IMR-90 (cell line): Measurements from ENCODE around the gene MYOM1. TPM values are rescaled to one million over a fixed set of nuclear protein-coding genes. Genes with fewer than 3 reads are reported as not detected.

Source experiments
- ATAC-seq: fragments of 200-7000 bp; cut with Tn5 transposase; 2 replicates; pipeline ENCODE4 v1.9.1; 2020; ENCODE audit warnings: low read depth, mild to moderate bottlenecking, moderate library complexity
- BruUV-seq: library from RNA; stranded (reverse); fragments of 400-500 nt; replicated peaks from 2 replicates; lab custom pipeline; 2021; lab: Mats Ljungman, UMichigan
- CTCF ChIA-PET: fragments of 300-600 bp; formaldehyde crosslinking; extraction: SDS; loops from one replicate; lab custom pipeline; 2021; ENCODE audit warnings: antibody characterized with exemption; lab: Yijun Ruan, JAX
- POLR2A ChIA-PET: fragments of 300-600 bp; sonication (Branson Sonifier 250); formaldehyde crosslinking; loops from one replicate; lab custom pipeline; 2022; ENCODE audit warnings: antibody characterized with exemption; ENCODE audit not compliant: unreplicated experiment; lab: Charles Lee
- DNase-seq: peaks from one replicate; pipeline ENCODE4 v3.0.0; 2013
- H2AFZ ChIP-seq: replicated peaks from 2 replicates; pipeline ENCODE3; 2013; ENCODE audit warnings: low read length, mild to moderate bottlenecking; ENCODE audit not compliant: poor library complexity
- H2AK5ac ChIP-seq: 2 replicates; pipeline ENCODE4 v1.6.1; 2013; ENCODE audit warnings: low read depth, low read length, inconsistent platforms
- H2AK9ac ChIP-seq: replicated peaks from 2 replicates; pipeline ENCODE3; 2013; ENCODE audit warnings: mild to moderate bottlenecking, low read depth, low read length, moderate library complexity; ENCODE audit not compliant: poor library complexity
- H2BK120ac ChIP-seq: 2 replicates; pipeline ENCODE4 v1.6.1; 2013; ENCODE audit warnings: low read depth, low read length, inconsistent platforms
- H2BK15ac ChIP-seq: 3 replicates; pipeline ENCODE4 v1.6.1; 2013; ENCODE audit warnings: low read depth, low read length, inconsistent platforms
- H2BK20ac ChIP-seq: 2 replicates; pipeline ENCODE4 v1.6.1; 2013; ENCODE audit warnings: low read depth, mild to moderate bottlenecking, inconsistent platforms, low read length, moderate library complexity
- H2BK5ac ChIP-seq: 2 replicates; pipeline ENCODE4 v1.6.1; 2013; ENCODE audit warnings: mild to moderate bottlenecking, low read depth, low read length, inconsistent platforms; ENCODE audit not compliant: poor library complexity, severe bottlenecking
- H3K14ac ChIP-seq: replicated peaks from 2 replicates; pipeline ENCODE4 v1.6.1; 2013; ENCODE audit warnings: low read depth, low read length, inconsistent platforms
- H3K18ac ChIP-seq: 2 replicates; pipeline ENCODE4 v1.6.1; 2013; ENCODE audit warnings: low read depth, low read length, control low read depth
- H3K23ac ChIP-seq: 2 replicates; pipeline ENCODE4 v1.6.1; 2013; ENCODE audit warnings: low read depth, low read length, inconsistent platforms
- H3K27ac ChIP-seq: 2 replicates; pipeline ENCODE4 v1.5.1; 2013; ENCODE audit warnings: mild to moderate bottlenecking, control low read depth, low read length; ENCODE audit not compliant: insufficient read depth
- H3K27me3 ChIP-seq: 2 replicates; pipeline ENCODE4 v1.6.1; 2013; ENCODE audit warnings: low read length; ENCODE audit not compliant: control insufficient read depth, insufficient read depth
- H3K36me3 ChIP-seq: 2 replicates; pipeline ENCODE4 v1.6.1; 2013; ENCODE audit warnings: low read length, mixed read lengths; ENCODE audit not compliant: control insufficient read depth, insufficient read depth
- H3K4ac ChIP-seq: 2 replicates; pipeline ENCODE4 v1.6.1; 2013; ENCODE audit warnings: low read depth, low read length, inconsistent platforms
- H3K4me1 ChIP-seq: 2 replicates; pipeline ENCODE4 v1.6.1; 2013; ENCODE audit warnings: low read length, mixed read lengths; ENCODE audit not compliant: control insufficient read depth, insufficient read depth
- H3K4me2 ChIP-seq: 2 replicates; pipeline ENCODE4 v1.6.1; 2013; ENCODE audit warnings: low read depth, mild to moderate bottlenecking, control low read depth, low read length, moderate library complexity
- H3K4me3 ChIP-seq: 2 replicates; pipeline ENCODE4 v1.5.1; 2013; ENCODE audit warnings: low read depth, mild to moderate bottlenecking, control low read depth, low read length, moderate library complexity; ENCODE audit not compliant: insufficient read depth
- H3K56ac ChIP-seq: 2 replicates; pipeline ENCODE4 v1.6.1; 2013; ENCODE audit warnings: low read length, inconsistent platforms; ENCODE audit not compliant: insufficient read depth; ENCODE audit errors: extremely low read depth
- H3K79me1 ChIP-seq, 2 experiments: 2 replicates each; pipeline ENCODE4 v1.6.1; 2013; ENCODE audit warnings: low read length in 2 of 2, inconsistent platforms in 1 of 2, low read depth in 1 of 2
- H3K9ac ChIP-seq: 2 replicates; pipeline ENCODE4 v1.6.1; 2013; ENCODE audit warnings: low read depth, low read length, control low read depth
- H3K9me1 ChIP-seq: 2 replicates; pipeline ENCODE4 v1.6.1; 2013; ENCODE audit warnings: low read length, inconsistent platforms; ENCODE audit not compliant: insufficient read depth
- H3K9me3 ChIP-seq: 2 replicates; pipeline ENCODE4 v1.6.1; 2013; ENCODE audit warnings: low read length; ENCODE audit not compliant: control insufficient read depth, insufficient read depth
- H4K20me1 ChIP-seq: 2 replicates; pipeline ENCODE4 v1.6.1; 2013; ENCODE audit warnings: low read length, inconsistent platforms; ENCODE audit not compliant: insufficient read depth
- H4K5ac ChIP-seq: 2 replicates; pipeline ENCODE4 v1.6.1; 2013; ENCODE audit warnings: mild to moderate bottlenecking, low read depth, low read length, control low read depth
- H4K8ac ChIP-seq, 2 experiments: 2 replicates each; pipeline ENCODE4 v1.6.1; 2013; ENCODE audit warnings: low read depth in 2 of 2, low read length in 2 of 2, control low read depth in 1 of 2, inconsistent platforms in 1 of 2
- H4K91ac ChIP-seq: 2 replicates; pipeline ENCODE4 v1.6.1; 2013; ENCODE audit warnings: low read depth, low read length, inconsistent platforms; ENCODE audit not compliant: insufficient read depth
- BHLHE40 ChIP-seq: fragments of 150-350 bp; IDR thresholded peaks from 2 replicates; pipeline ENCODE4 v1.6.1; 2016; ENCODE audit warnings: mild to moderate bottlenecking, low read depth, low read length
- CEBPB ChIP-seq: IDR thresholded peaks from 2 replicates; pipeline ENCODE4 v1.6.1; 2012; ENCODE audit warnings: low read depth, low read length, improper control_type of control experiment
- CHD1 ChIP-seq: IDR thresholded peaks from 2 replicates; pipeline ENCODE4 v1.6.1; 2012; ENCODE audit warnings: low read depth, low read length, improper control_type of control experiment
- CTCF ChIP-seq: conservative IDR thresholded peaks from 2 replicates; pipeline ENCODE4 v1.5.1; 2012; ENCODE audit warnings: mild to moderate bottlenecking, low read depth, low read length, improper control_type of control experiment
- FOS ChIP-seq: fragments of 150-350 bp; IDR thresholded peaks from 2 replicates; pipeline ENCODE4 v1.6.1; 2016; ENCODE audit warnings: low read depth, low read length
- MAFK ChIP-seq: IDR thresholded peaks from 2 replicates; pipeline ENCODE4 v1.6.1; 2012; ENCODE audit warnings: low read depth, low read length, improper control_type of control experiment
- MAZ ChIP-seq: IDR thresholded peaks from 2 replicates; pipeline ENCODE4 v1.6.1; 2012; ENCODE audit warnings: low read depth, mild to moderate bottlenecking, low read length, improper control_type of control experiment, moderate library complexity, borderline replicate concordance
- MXI1 ChIP-seq: IDR thresholded peaks from 2 replicates; pipeline ENCODE4 v1.6.1; 2012; ENCODE audit warnings: low read depth, mild to moderate bottlenecking, low read length, moderate library complexity, borderline replicate concordance
- NFE2L2 ChIP-seq: fragments of 150-350 bp; IDR thresholded peaks from 2 replicates; pipeline ENCODE4 v1.6.1; 2016; ENCODE audit warnings: low read depth, mild to moderate bottlenecking, low read length
- POLR2A ChIP-seq: IDR thresholded peaks from 2 replicates; pipeline ENCODE4 v1.6.1; 2012; ENCODE audit warnings: mild to moderate bottlenecking, low read depth, low read length
- RAD21 ChIP-seq: IDR thresholded peaks from 2 replicates; pipeline ENCODE4 v1.6.1; 2012; ENCODE audit warnings: low read length, improper control_type of control experiment
- RFX5 ChIP-seq: IDR thresholded peaks from 2 replicates; pipeline ENCODE4 v1.8.0; 2012; ENCODE audit warnings: low read depth, mild to moderate bottlenecking, low read length, moderate library complexity
- SMC3 ChIP-seq: fragments of 150-350 bp; IDR thresholded peaks from 2 replicates; pipeline ENCODE4 v1.6.1; 2016; ENCODE audit warnings: low read depth, mild to moderate bottlenecking, antibody characterized with exemption, low read length, moderate library complexity
- USF2 ChIP-seq: fragments of 150-350 bp; IDR thresholded peaks from 2 replicates; pipeline ENCODE4 v1.6.1; 2017; ENCODE audit warnings: mild to moderate bottlenecking, antibody characterized with exemption, low read length, low read depth
- WGBS, 2 experiments: methylation state at CpG; one replicate each; pipeline versions ENCODE4 v1.1.5 to v1.1.7; 2013; ENCODE audit warnings: missing lambda C conversion rate in 2 of 2; ENCODE audit not compliant: insufficient read length in 1 of 2; ENCODE audit errors: extremely low coverage in 2 of 2; 5-methylcytosine and 5-hydroxymethylcytosine counted together
- dilution Hi-C: fragments of 300-500 bp; cut with HindIII; formaldehyde crosslinking; loops from one replicate; pipeline ENCODE4 v1.14.3; 2018; ENCODE audit warnings: low sequenced_read_pairs; ENCODE audit not compliant: unreplicated experiment
- in situ Hi-C: fragments of 300-500 bp; cut with MboI; formaldehyde crosslinking; loops from 3 replicates; pipeline ENCODE4 v1.14.3; 2019; ENCODE audit warnings: low sequenced_read_pairs, inconsistent platforms, mixed read lengths
- intact Hi-C: fragments of 100-400 bp; cut with micrococcal nuclease; formaldehyde crosslinking; loops from 2 replicates; pipeline ENCODE4 v1.10.0; 2022
- polyA plus RNA-seq, 3 experiments: library from polyadenylated mRNA; depleted of rRNA; stranded (reverse); fragments of >200 nt; gene quantifications; 2 replicates each; pipeline ENCODE4 v1.2.3, GENCODE V29; 2012; ENCODE audit warnings: low replicate concordance in 1 of 3
- total RNA-seq: library from RNA; depleted of rRNA; stranded (reverse); fragments of >200 nt; gene quantifications from 2 replicates; pipeline ENCODE4 v1.2.3, GENCODE V29; 2012

Gene MYOM1
- total and polyA plus RNA-seq, 2 of the 4 experiments (the other 2 are of a cell fraction), result under 0.01 to 0.10 TPM

- peaks cover 11% of the 10 kb centered on the region; the same call in 1 of the 2 replicates for H4K20me1 ChIP-seq
- H3K9me3 ChIP-seq, result peaks cover 4% of the 10 kb centered on the region; the same call in 1 of the 2 replicates
- peaks cover 7 to 18% of the 10 kb centered on the region in 2 experiments; a peak in 2 of 4 replicates for H3K79me1 ChIP-seq
- H3K4me1 ChIP-seq, result peaks cover 6% of the 10 kb centered on the region; the same call in 1 of the 2 replicates
- intact Hi-C loops (loop anchor here (1.0 to 10.0 kb wide), 7 partner anchors 95 to 675 kb away; partner anchors contain the start of genes LPIN2, METTL4 and NDC80), in situ Hi-C loops (loop anchor here (5.0 kb wide), 1 partner anchor 309 kb away; no protein-coding TSS in a partner anchor), dilution Hi-C loops (no loop called here)
- H4K91ac ChIP-seq, result peak overlapping the region; percentile 90
- peak overlapping the region; percentile 17; the same call in 1 of the 2 replicates for H3K4me2 ChIP-seq
- H3K23ac ChIP-seq, result peak overlapping the region; percentile 69
- peak overlapping the region; percentile 85 for H2BK20ac ChIP-seq
- POLR2A ChIA-PET, result interaction anchor here (0.9 kb wide), 1 partner anchor 298 kb away, joined by 3 read pairs; no protein-coding TSS in a partner anchor
- H3K9ac ChIP-seq, result peak overlapping the region; percentile 5; the same call in 1 of the 2 replicates
- DNase-seq (no peak), ATAC-seq (no peak)
- peak overlapping the region; percentile 58 for H3K56ac ChIP-seq
- peak overlapping the region; percentile 87 for H4K5ac ChIP-seq
- peak overlapping the region; percentile 97 for H3K27ac ChIP-seq
- peak overlapping the region; percentile 61 for H3K18ac ChIP-seq
- H2BK5ac ChIP-seq, result peak overlapping the region; percentile 97
- peak overlapping the region; percentile 53; the same call in 1 of the 3 replicates for H2BK15ac ChIP-seq
- H2AFZ ChIP-seq, result peak overlapping the region; percentile 90
- peaks cover 3% of the 10 kb centered on the region for H3K36me3 ChIP-seq
- CTCF ChIA-PET, result interaction anchor here (0.5 to 1.7 kb wide), 6 partner anchors 10 to 673 kb away, joined by 3 to 5 read pairs (median 3); no protein-coding TSS in a partner anchor
- WGBS, 2 experiments, result 69% methylated on average over 7 of the region's 23 CpGs; no CpG with 5 or more reads in 1 of the 2 experiments
- H3K9me1 ChIP-seq, result no peaks in the 10 kb centered on the region
- peak overlapping the region; percentile 81 to 98 for H4K8ac ChIP-seq
- peak overlapping the region; percentile 76 for H2AK9ac ChIP-seq
- no peaks in the 10 kb centered on the region for H3K27me3 ChIP-seq
- peak overlapping the region; percentile 89 for H3K4ac ChIP-seq
- H3K4me3 ChIP-seq, result peak overlapping the region; percentile 84
- no TSS peak for BruUV-seq
- peak overlapping the region; percentile 81 for H3K14ac ChIP-seq
- peak overlapping the region; percentile 92 for H2AK5ac ChIP-seq
- H2BK120ac ChIP-seq, result peak overlapping the region; percentile 84
- TF ChIP-seq POLR2A, result no peak
- TF ChIP-seq NFE2L2, result no peak
- TF ChIP-seq SMC3, result no peak
- TF ChIP-seq MAFK, result no peak
- no peak for TF ChIP-seq USF2
- no peak for TF ChIP-seq RFX5
- TF ChIP-seq CTCF, result no peak
- TF ChIP-seq RAD21, result no peak
- no peak for TF ChIP-seq CEBPB
- no peak for TF ChIP-seq BHLHE40
- TF ChIP-seq FOS, result no peak
- TF ChIP-seq MAZ, result no peak
- TF ChIP-seq CHD1, result no peak
- TF ChIP-seq MXI1, result no peak
These were observed 27.0 kb upstream of the MYOM1 start for GRCh38 chr18:3246635-3247239.
